Ecto neural progenitor cell (in vitro differentiated cells): ENCODE measurements around the gene DOCK1.

ENCODE experiments used
- DNase-seq: peaks from one replicate; pipeline ENCODE4 v3.0.0-alpha.2; 2018; ENCODE audit warnings: low spot score

Gene DOCK1

GRCh38 chr10:127464561-127464960 lies 559.3 kb downstream of the DOCK1 start:
- no peak for DNase-seq

DNA sequence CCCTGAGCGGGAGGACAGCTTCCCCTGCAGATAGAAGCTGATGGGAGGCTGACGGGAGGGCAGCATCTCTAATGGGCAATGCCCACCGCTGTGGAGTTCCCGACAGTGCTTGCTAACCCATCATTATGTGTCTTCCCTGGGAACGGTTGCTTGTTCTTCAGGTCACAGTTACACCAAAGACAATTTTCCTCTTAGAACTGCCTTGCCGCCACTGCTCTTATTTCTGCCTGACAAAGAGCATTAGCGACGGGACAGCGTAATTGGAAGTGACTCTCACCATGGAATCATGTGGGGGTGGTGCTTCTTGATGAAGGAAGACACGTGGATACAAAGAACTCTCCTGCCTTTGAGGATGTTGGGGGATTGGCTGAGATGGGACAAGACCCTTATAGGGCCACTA lies 562.6 kb downstream of the DOCK1 start:
- no peak for DNase-seq

- no peak for DNase-seq
These were observed 563.4 kb downstream of the DOCK1 start for GRCh38 chr10:127468632-127469031.

GRCh38 chr10:127470911-127471310 lies 565.7 kb downstream of the DOCK1 start:
- no peak for DNase-seq

GRCh38 chr10:127472976-127473375 lies 567.7 kb downstream of the DOCK1 start:
- DNase-seq = no peak

DNA sequence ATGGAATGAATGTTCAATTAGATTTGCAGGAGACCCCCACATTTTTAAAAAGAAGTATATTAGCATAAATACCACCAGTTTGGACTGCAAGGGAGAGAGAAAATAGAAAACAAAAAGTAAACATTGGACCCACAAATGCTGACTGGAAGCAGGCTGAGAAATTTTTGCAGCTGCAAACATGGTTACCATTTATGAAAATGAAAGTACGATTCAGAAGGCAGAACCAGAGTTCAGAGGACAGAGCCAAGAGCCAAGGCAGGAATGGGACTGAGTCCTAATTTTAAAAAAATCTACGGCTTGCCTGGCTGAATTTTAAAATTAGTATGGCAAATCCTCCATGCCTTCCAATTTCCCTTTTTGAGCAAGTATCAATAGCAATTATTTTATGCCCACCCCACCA lies 569.3 kb downstream of the DOCK1 start:
- DNase-seq = no peak

GRCh38 chr10:127485153-127485857 lies 580.1 kb downstream of the DOCK1 start:
- DNase-seq = no peak

GRCh38 chr10:127486355-127486754 lies 581.1 kb downstream of the DOCK1 start:
- DNase-seq = no peak

DNA sequence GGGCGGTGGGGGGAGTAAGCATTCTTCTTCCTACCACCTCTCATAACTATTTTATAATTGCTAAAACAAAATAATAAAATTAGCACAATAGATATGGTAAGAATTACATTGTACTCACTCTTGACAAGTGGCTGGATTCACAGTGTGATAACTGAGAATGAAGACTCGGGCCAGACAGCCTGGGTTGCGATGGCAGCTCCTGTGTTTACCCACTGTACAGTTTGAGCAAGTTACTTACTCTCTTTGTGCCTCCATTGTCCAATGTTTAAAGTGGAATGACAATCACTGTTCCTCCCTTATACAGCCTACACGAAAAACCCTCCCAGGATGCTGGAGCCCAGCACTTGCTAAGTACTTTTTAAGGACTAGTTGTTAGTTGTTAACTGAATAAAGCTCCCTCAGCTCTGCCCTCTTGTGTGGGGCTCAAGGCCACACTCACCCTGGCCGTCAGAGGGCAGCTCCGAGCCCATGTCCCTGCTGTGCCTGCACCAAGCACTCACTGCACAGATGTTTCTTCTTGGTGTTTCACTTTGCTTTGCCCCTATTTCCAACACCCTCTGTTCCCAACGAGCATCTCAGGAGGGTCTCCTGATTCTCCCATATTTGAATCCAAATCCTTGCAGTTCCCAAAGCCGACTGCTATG lies 587.5 kb downstream of the DOCK1 start:
- DNase-seq = no peak

DNA sequence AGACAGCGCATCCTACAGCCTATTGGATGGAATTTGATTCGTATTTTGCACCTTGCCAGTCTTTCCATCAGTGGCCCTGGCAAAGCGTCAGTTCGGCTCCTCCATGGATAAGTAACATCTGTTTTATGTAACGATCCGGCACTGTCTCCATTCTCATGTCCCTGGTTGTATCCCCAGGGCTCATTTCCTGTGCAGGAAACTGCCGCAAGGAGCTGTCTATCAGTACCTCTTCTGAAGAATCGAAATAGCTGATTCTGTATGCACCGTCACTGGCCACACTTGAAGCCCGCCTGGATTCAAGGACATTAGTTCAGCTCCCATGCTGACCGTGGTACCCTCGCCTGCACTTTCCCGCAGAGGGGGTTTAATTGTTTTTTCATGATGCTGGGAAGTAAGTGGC lies 590.8 kb downstream of the DOCK1 start:
- DNase-seq = no peak

GRCh38 chr10:127497685-127498084 lies 592.5 kb downstream of the DOCK1 start:
- no peak for DNase-seq

DNA sequence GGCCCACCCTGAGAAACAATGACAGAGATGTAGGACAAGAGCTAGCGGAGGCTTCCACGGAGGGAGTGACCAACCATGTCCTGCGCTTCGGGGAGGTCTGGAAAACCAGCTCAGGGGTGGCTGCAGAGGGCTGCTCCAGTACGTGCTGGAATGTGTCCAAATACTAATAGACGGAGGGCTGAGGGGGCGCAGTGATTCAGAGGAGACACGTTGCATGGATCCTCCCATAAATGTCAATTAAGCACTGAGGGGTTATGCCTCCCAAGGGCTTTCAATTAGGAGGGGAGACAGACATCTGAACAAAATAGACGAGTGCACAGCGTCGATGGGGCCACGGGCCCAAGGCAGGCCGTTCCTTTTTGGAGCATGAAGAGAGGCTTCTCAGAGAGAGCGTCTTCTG lies 592.9 kb downstream of the DOCK1 start:
- no peak for DNase-seq

DNA sequence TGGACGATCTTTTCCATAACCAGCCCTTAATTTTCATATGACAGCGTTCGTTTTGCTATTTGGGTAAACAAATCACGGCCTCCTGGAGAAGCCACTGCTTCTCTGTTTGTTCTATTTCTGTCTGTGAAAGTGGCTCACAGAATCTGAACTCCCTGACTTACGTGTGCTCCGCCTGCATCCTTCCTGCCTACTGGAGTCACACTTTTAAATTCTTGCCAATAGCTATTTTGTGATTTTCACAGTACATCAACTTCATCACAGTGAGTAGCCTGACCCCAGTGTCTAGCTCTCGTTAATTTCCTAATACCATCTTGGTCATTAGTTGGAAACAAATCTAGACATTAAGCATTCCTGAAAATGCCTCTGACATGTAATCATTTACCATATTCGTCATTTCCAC lies 594.9 kb downstream of the DOCK1 start:
- DNase-seq = no peak
